GM18505 (cell line): ENCODE data around the gene PRSS2.
A peak's percentile ranks its signal among the peaks of the same experiment; 100 is the strongest.

Experiments
- ATAC-seq: cut with Tn5 transposase; IDR thresholded peaks from one replicate; pipeline ENCODE4 v1.9.1; 2021; ENCODE audit not compliant: unreplicated experiment
- POLR2A ChIP-seq: IDR thresholded peaks from 4 replicates; pipeline ENCODE4 v1.6.1; 2011; ENCODE audit warnings: borderline replicate concordance; ENCODE audit not compliant: insufficient read depth, insufficient read length; ENCODE audit errors: extremely low read depth

The PRSS2 gene

DNA sequence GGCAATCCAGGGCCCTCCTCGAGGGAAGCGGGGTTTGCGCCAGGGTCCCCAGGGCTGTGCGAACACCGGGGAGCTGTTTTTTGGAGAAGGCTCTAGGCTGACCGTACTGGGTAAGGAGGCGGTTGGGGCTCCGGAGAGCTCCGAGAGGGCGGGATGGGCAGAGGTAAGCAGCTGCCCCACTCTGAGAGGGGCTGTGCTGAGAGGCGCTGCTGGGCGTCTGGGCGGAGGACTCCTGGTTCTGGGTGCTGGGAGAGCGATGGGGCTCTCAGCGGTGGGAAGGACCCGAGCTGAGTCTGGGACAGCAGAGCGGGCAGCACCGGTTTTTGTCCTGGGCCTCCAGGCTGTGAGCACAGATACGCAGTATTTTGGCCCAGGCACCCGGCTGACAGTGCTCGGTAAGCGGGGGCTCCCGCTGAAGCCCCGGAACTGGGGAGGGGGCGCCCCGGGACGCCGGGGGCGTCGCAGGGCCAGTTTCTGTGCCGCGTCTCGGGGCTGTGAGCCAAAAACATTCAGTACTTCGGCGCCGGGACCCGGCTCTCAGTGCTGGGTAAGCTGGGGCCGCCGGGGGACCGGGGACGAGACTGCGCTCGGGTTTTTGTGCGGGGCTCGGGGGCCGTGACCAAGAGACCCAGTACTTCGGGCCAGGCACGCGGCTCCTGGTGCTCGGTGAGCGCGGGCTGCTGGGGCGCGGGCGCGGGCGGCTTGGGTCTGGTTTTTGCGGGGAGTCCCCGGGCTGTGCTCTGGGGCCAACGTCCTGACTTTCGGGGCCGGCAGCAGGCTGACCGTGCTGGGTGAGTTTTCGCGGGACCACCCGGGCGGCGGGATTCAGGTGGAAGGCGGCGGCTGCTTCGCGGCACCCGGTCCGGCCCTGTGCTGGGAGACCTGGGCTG lies 26.0 kb downstream of the PRSS2 start:
- TF ChIP-seq POLR2A = peak; percentile 16

GRCh38 chr7:142797391-142798377 lies 26.9 kb downstream of the PRSS2 start:
- peak; percentile 44 for ATAC-seq
- TF ChIP-seq POLR2A = peak; percentile 50

More for the DNA sequence above, 26.0 kb downstream of the PRSS2 start:
- peak; percentile 42 for ATAC-seq

- TF ChIP-seq POLR2A = no peak
- ATAC-seq = no peak
Observed at GRCh38 chr7:142798451-142799436, 28.0 kb downstream of the PRSS2 start.

DNA sequence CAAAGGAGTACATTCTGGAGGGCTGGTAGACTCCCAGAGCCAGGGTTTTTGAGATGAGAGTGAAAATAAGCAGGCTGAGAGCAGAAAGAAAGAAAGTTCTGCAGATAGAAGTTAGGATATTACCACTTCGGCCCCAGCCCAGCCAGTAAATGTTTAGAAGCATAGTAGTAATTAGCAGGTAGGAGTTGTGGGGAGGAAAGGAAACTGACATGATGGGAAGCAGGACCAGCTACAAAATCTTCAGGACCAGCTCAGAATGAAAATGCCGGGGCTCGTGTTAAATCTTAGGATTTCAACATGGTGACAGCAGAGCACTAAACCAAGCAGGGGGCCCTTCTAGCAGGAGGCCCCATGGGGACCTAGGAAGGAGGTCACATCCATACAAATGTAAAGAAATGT lies 28.7 kb downstream of the PRSS2 start:
- no peak for TF ChIP-seq POLR2A
- ATAC-seq = no peak

GRCh38 chr7:142800088-142800487 lies 29.3 kb downstream of the PRSS2 start:
- ATAC-seq = no peak
- TF ChIP-seq POLR2A = no peak

GRCh38 chr7:142800699-142801260 lies 30.0 kb downstream of the PRSS2 start:
- TF ChIP-seq POLR2A = no peak
- ATAC-seq = no peak

DNA sequence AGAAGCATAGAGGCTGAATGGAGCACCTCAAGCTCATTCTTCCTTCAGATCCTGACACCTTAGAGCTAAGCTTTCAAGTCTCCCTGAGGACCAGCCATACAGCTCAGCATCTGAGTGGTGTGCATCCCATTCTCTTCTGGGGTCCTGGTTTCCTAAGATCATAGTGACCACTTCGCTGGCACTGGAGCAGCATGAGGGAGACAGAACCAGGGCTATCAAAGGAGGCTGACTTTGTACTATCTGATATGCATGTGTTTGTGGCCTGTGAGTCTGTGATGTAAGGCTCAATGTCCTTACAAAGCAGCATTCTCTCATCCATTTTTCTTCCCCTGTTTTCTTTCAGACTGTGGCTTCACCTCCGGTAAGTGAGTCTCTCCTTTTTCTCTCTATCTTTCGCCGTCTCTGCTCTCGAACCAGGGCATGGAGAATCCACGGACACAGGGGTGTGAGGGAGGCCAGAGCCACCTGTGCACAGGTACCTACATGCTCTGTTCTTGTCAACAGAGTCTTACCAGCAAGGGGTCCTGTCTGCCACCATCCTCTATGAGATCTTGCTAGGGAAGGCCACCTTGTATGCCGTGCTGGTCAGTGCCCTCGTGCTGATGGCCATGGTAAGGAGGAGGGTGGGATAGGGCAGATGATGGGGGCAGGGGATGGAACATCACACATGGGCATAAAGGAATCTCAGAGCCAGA lies 31.0 kb downstream of the PRSS2 start:
- no peak for TF ChIP-seq POLR2A
- ATAC-seq = no peak

GRCh38 chr7:142802301-142802700 lies 31.5 kb downstream of the PRSS2 start:
- no peak for ATAC-seq
- no peak for TF ChIP-seq POLR2A

DNA sequence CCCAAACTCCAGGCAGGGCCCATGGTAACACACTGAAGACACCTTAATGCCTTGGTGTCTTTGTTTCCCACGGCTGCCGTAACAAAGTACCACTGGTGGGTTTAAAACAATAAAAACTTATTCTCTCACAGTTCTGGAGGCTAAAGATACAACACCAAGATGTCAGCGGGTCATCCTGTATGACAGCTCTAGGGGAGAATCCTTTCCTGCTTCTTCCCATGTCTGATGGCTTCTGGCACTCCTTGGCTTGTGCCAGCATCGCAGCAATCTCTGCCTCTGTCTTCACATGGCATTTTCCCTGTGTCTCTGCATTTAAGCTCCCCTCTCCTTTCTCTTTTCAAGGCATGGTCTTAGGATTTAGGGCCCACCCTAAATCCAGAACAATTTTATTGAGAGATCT lies 33.1 kb downstream of the PRSS2 start:
- TF ChIP-seq POLR2A = no peak
- no peak for ATAC-seq

- peak; percentile 36 for TF ChIP-seq POLR2A
- no peak for ATAC-seq
Observed at GRCh38 chr7:142804728-142805207, 34.0 kb downstream of the PRSS2 start.

DNA sequence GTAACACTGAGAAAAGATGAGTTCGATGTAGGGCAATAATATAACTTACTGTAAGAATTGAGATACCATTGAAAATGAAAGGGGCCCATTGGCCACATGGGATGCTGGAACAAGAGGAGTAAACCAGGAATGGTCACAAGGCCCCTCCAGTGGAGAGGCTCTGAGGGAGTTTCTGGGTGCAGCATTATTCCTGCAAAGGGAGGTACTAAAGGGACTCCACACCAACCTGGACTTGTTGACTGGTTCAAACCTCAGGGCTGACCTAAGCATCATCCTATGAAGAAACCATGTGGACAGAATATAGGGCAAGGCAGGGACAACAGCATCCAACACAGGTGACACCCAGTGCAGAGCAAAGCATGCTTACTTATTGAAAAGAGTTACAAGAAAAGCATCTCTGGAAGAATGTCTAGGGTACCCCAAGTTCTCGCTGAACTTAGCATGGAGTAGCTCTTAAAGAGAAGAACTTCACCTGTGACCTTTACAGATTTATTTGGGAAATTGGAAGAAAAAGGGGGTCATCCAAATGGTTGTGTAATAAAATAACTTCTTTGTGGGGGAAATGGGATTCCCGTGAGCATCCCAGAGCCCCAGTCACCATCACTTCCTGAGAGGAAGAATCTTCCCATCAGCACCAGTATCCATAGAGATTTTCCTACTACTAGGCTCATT lies 34.7 kb downstream of the PRSS2 start:
- no peak for TF ChIP-seq POLR2A
- ATAC-seq = no peak
